ENCODE results near the gene PRKCZ. TPM values are rescaled to one million over a fixed set of nuclear protein-coding genes. Genes with fewer than 3 reads are reported as not detected.

The PRKCZ gene
- total and polyA plus RNA-seq, 4 donors = 4.8 to 9.9 (median 8.4) TPM

DNA sequence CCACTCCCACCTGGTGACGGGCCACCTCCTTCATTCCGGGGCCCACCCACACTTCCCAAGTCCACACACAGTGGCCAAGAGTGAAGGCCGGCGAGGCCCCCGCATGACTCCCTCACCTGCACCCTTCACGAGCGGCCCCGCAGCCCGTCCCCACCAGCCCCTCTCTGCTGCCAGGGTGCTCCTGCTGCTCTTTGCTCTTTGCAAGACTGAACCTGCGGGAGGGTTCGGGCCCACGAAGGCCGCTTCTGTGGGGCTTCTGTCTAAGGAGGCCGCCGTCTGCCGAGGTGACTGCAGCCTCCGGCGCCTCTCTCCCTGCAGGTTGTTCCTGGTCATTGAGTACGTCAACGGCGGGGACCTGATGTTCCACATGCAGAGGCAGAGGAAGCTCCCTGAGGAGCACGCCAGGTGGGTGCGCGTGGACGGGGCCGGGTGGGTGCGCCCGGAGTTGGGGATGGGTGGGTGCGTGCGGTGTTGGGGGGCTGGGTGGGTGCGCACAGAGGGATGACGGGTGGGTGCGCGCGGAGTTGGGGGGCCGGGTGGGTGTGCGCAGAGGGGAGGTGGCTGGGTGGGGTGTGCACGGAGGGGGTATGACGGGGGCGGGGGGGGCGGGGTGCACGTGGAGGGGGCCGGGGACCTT is 119.1 kb downstream of the PRKCZ start (continued):
- no peak for TF ChIP-seq HNF4A (conservative IDR thresholded peaks at IDR 0.05)

GRCh38 chr1:2170211-2170610 is 120.0 kb downstream of the PRKCZ start:
- H3K4me1 ChIP-seq (ENCODE audit: control insufficient read depth in 4 of 4, insufficient read depth in 4 of 4, low read length in 3 of 4) = no peaks in the 10 kb centered on the region
- peaks cover 0 to 11% (median 5%) of the 10 kb centered on the region in 4 donors for H3K36me3 ChIP-seq (ENCODE audit: control insufficient read depth in 4 of 4, insufficient read depth in 3 of 4, low read depth in 1 of 4, low read length in 3 of 4)
- WGBS = 85% methylated on average over 11 of the region's 11 CpGs

GRCh38 chr1:2172012-2172411 is 121.8 kb downstream of the PRKCZ start:
- no peaks in the 10 kb centered on the region for H3K9me3 ChIP-seq (ENCODE audit: control insufficient read depth in 4 of 4, low read length in 3 of 4)
- WGBS = 97% methylated on average over 26 of the region's 26 CpGs
- no peak overlapping the region for H3K27ac ChIP-seq (ENCODE audit: low read depth in 1 of 2, low read length in 2 of 2)
- H3K4me3 ChIP-seq (ENCODE audit: low read depth in 1 of 3, low read length in 3 of 3) = no peak overlapping the region
- H3K4me1 ChIP-seq (ENCODE audit: control insufficient read depth in 4 of 4, insufficient read depth in 4 of 4, low read length in 3 of 4) = no peaks in the 10 kb centered on the region
- no peak overlapping the region for H3K9ac ChIP-seq (ENCODE audit: low read depth in 1 of 2, low read length in 2 of 2)
- no peak for DNase-seq (ENCODE audit: low spot score)
- TF ChIP-seq JUND (IDR thresholded peaks at IDR 0.05) (no peak), YY1 (IDR thresholded peaks at IDR 0.05) (no peak), FOXA2 (IDR thresholded peaks at IDR 0.05) (no peak), REST (IDR thresholded peaks at IDR 0.05) (no peak), HNF4G (IDR thresholded peaks at IDR 0.05) (no peak), TAF1 (conservative IDR thresholded peaks at IDR 0.05) (no peak), NR2F2 (IDR thresholded peaks at IDR 0.05) (no peak), RAD21 (IDR thresholded peaks at IDR 0.05) (no peak), HNF4A (conservative IDR thresholded peaks at IDR 0.05) (no peak), GABPA (IDR thresholded peaks at IDR 0.05 in 1 of 2, conservative IDR thresholded peaks at IDR 0.05 in 1 of 2) (no peak)
- H3K27me3 ChIP-seq (ENCODE audit: control insufficient read depth in 4 of 4, insufficient read depth in 4 of 4, low read length in 3 of 4) = no peaks in the 10 kb centered on the region
- H3K36me3 ChIP-seq (ENCODE audit: control insufficient read depth in 4 of 4, insufficient read depth in 3 of 4, low read depth in 1 of 4, low read length in 3 of 4) = peaks cover 0 to 14% (median 4%) of the 10 kb centered on the region in 4 donors

More at GRCh38 chr1:2170211-2170610, 120.0 kb downstream of the PRKCZ start:
- TF ChIP-seq TAF1 (conservative IDR thresholded peaks at IDR 0.05) (no peak), FOXA2 (IDR thresholded peaks at IDR 0.05) (no peak), GABPA (IDR thresholded peaks at IDR 0.05 in 1 of 2, conservative IDR thresholded peaks at IDR 0.05 in 1 of 2) (no peak), RXRA (IDR thresholded peaks at IDR 0.05) (no peak), YY1 (IDR thresholded peaks at IDR 0.05) (no peak)
- TF ChIP-seq, protein P1, sequence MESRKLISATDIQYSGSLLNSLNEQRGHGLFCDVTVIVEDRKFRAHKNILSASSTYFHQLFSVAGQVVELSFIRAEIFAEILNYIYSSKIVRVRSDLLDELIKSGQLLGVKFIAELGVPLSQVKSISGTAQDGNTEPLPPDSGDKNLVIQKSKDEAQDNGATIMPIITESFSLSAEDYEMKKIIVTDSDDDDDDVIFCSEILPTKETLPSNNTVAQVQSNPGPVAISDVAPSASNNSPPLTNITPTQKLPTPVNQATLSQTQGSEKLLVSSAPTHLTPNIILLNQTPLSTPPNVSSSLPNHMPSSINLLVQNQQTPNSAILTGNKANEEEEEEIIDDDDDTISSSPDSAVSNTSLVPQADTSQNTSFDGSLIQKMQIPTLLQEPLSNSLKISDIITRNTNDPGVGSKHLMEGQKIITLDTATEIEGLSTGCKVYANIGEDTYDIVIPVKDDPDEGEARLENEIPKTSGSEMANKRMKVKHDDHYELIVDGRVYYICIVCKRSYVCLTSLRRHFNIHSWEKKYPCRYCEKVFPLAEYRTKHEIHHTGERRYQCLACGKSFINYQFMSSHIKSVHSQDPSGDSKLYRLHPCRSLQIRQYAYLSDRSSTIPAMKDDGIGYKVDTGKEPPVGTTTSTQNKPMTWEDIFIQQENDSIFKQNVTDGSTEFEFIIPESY (IDR thresholded peaks at IDR 0.05) = no peak
- no peak for DNase-seq (ENCODE audit: low spot score)
- Histone ChIP-seq H3K4me3 (ENCODE audit: low read depth in 1 of 3, low read length in 3 of 3) (no peak overlapping the region), H3K27ac (ENCODE audit: low read depth in 1 of 2, low read length in 2 of 2) (no peak overlapping the region), H3K9me3 (ENCODE audit: control insufficient read depth in 4 of 4, low read length in 3 of 4) (no peaks in the 10 kb centered on the region), H3K9ac (ENCODE audit: low read depth in 1 of 2, low read length in 2 of 2) (no peak overlapping the region), H3K27me3 (ENCODE audit: control insufficient read depth in 4 of 4, insufficient read depth in 4 of 4, low read length in 3 of 4) (no peaks in the 10 kb centered on the region)
